Heart left ventricle (tissue), 16 donors: Measurements from ENCODE around the gene GPR149. TPM values are rescaled to one million over a fixed set of nuclear protein-coding genes. Genes with fewer than 3 reads are reported as not detected.

ENCODE experiments used
- ATAC-seq, 4 donors: fragments of 200-7000 bp; cut with Tn5 transposase; one replicate each; pipeline ENCODE4 v1.9.1; 2020 to 2022; ENCODE audit warnings: moderate library complexity in 4 of 4, mild to moderate bottlenecking in 3 of 4, moderate number of reproducible peaks in 1 of 4
- DNase-seq, 5 donors: peaks; one replicate each; pipeline ENCODE4 v3.0.0-alpha.2; 2020
- H3K27ac ChIP-seq, 12 donors: fragments of 200-600 bp; sonication (generic) in 4 of 12; one replicate each; pipeline versions ENCODE4 v1.5.0 to v1.8.0; 2016 to 2022; ENCODE audit warnings: mild to moderate bottlenecking in 2 of 12
- H3K27me3 ChIP-seq, 9 donors: fragments of 200-600 bp; sonication (generic) in 2 of 9; one replicate each; pipeline versions ENCODE4 v1.5.1 to v1.8.0; 2016 to 2022; ENCODE audit warnings: mild to moderate bottlenecking in 3 of 9
- H3K36me3 ChIP-seq, 9 donors: fragments of 200-600 bp; sonication (generic) in 2 of 9; one replicate each; pipeline versions ENCODE4 v1.5.0 to v1.8.0; 2018 to 2022; ENCODE audit warnings: mild to moderate bottlenecking in 2 of 9
- H3K4me1 ChIP-seq, 12 donors: fragments of 200-600 bp; sonication (generic) in 4 of 12; one replicate each; pipeline versions ENCODE4 v1.5.0 to v1.8.0; 2016 to 2022; ENCODE audit warnings: mild to moderate bottlenecking in 3 of 12
- H3K4me3 ChIP-seq, 12 donors: fragments of 200-600 bp; sonication (generic) in 4 of 12; one replicate each; pipeline versions ENCODE4 v1.5.0 to v1.8.0; 2017 to 2022; ENCODE audit warnings: mild to moderate bottlenecking in 9 of 12, moderate library complexity in 4 of 12
- H3K9me3 ChIP-seq, 12 donors: fragments of 200-600 bp; sonication (generic) in 4 of 12; one replicate each; pipeline versions ENCODE4 v1.5.0 to v1.8.0; 2016 to 2022; ENCODE audit warnings: mild to moderate bottlenecking in 1 of 12
- CTCF ChIP-seq, 12 donors: fragments of 200-600 bp; sonication (generic) in 4 of 12; IDR thresholded peaks; one replicate each; pipeline versions ENCODE4 v1.5.0 to v1.8.0; 2018 to 2022; ENCODE audit warnings: antibody characterized with exemption in 12 of 12, mild to moderate bottlenecking in 5 of 12
- POLR2A ChIP-seq, 2 donors: fragments of 450-650 bp; IDR thresholded peaks; one replicate each; pipeline ENCODE4 v1.6.1; 2017; ENCODE audit warnings: antibody characterized with exemption in 2 of 2, mild to moderate bottlenecking in 2 of 2, moderate library complexity in 2 of 2
- WGBS, 4 donors: extraction: QIAGEN DNeasy Blood & Tissue Kit in 2 of 4; methylation state at CpG; one replicate each; pipeline versions ENCODE4 v1.1.5 to v1.1.7; 2013 to 2018; 5-methylcytosine and 5-hydroxymethylcytosine counted together
- intact Hi-C, 10 donors: fragments of 100-400 bp; cut with DNase I; formaldehyde crosslinking; loops; one replicate each; pipeline versions ENCODE4 v1.11.1 to v1.14.2; 2022
- polyA plus RNA-seq, 2 donors: library from polyadenylated mRNA; stranded (reverse); fragments of 200-250 nt; gene quantifications; one replicate each; pipeline ENCODE4 v1.2.3, GENCODE V29; 2013
- total RNA-seq, 9 donors: library from RNA; depleted of rRNA in 2 of 9; stranded (reverse); fragments of >200 nt in 2 of 9; fragmentation: NEBNext Ultra II Directional in 3 of 9; extraction: Animal tissue kit (Norgen Biotek cat#: 25700) in 3 of 9; gene quantifications; one replicate each; pipeline versions ENCODE4 v1.1.0 to v1.2.4, GENCODE V29; 2016 to 2023
- donor health status: ischemic (EF 13 %, LVEDD 7.1; RV severe dilation, severe dysfunction).
- donor health status: healthy with polysubstance abuse.
- donor health status: DM: no; HTN: yes; CAD: no.
- donor health status: DM: no; HTN: no; CAD: no.
- donor health status: ischemic (EF 25% LVEDD 6.9; RV normal size, moderate dysfunction).
- donor health status: ischemic (EF 25% LVEDD 5.7; RV mildly dilated, moderate dysfunction).
- donor health status: healthy.
- donor health status: DM: yes; HTN: yes; CAD: no.
- donor health status: ischemic (EF 35%, LVEDD 5.7; RV mildly dilated, moderate dysfunction).
- donor health status: nonischemic (EF 11% LVEDD 7.7; RV severe dilation, severe dysfunction).
- donor health status: DM: yes; HTN: yes; CAD: no.
- donor health status: PGD.
- donor health status: ischemic (EF 29% LVEDD 5.4; RV normal size, mild dysfunction).
- donor health status: nonischemic (EF 23%, LVEDD 6.1; RV moderate dilation, normal function).

Gene GPR149
- total and polyA plus RNA-seq, 11 donors, result not detected

- DNase-seq, result no peak
- TF ChIP-seq CTCF (IDR thresholded peaks at IDR 0.05) (no peak), POLR2A (IDR thresholded peaks at IDR 0.05) (no peak)
- Histone ChIP-seq H3K36me3 (peaks cover 2 to 70% (median 62%) of the 10 kb centered on the region in 9 donors), H3K27me3 (no peaks in the 10 kb centered on the region), H3K27ac (no peak overlapping the region), H3K9me3 (no peaks in the 10 kb centered on the region), H3K4me3 (no peak overlapping the region), H3K4me1 (peaks cover 0 to 28% (median 8%) of the 10 kb centered on the region in 12 donors)
- WGBS, 4 donors, result 83 to 94% (median 88%) methylated on average over 1 of the region's 1 CpG
- intact Hi-C loops, result no loop called here
- no peak for ATAC-seq
These were observed 115.8 kb downstream of the GPR149 start for GRCh38 chr3:154314152-154314551.

- no peak for DNase-seq
- peaks cover 0 to 6% (median 0%) of the 10 kb centered on the region in 12 donors for H3K4me1 ChIP-seq
- intact Hi-C loops, result no loop called here
- TF ChIP-seq CTCF (IDR thresholded peaks at IDR 0.05), result no peak
- no peak for TF ChIP-seq POLR2A (IDR thresholded peaks at IDR 0.05)
- no peaks in the 10 kb centered on the region for H3K9me3 ChIP-seq
- no peaks in the 10 kb centered on the region for H3K27me3 ChIP-seq
- ATAC-seq, result no peak
- H3K4me3 ChIP-seq, result no peak overlapping the region
- H3K27ac ChIP-seq, result no peak overlapping the region
- H3K36me3 ChIP-seq, result peaks cover 2 to 96% (median 80%) of the 10 kb centered on the region in 9 donors
These were observed 119.2 kb downstream of the GPR149 start for GRCh38 chr3:154310840-154311239.

- no peak for TF ChIP-seq CTCF (IDR thresholded peaks at IDR 0.05)
- no peak for TF ChIP-seq POLR2A (IDR thresholded peaks at IDR 0.05)
- intact Hi-C loops, result no loop called here
- ATAC-seq (no peak), DNase-seq (no peak)
- Histone ChIP-seq H3K4me1 (peaks cover 0 to 6% (median 0%) of the 10 kb centered on the region in 12 donors), H3K4me3 (no peak overlapping the region), H3K27ac (no peak overlapping the region), H3K9me3 (no peaks in the 10 kb centered on the region), H3K27me3 (no peaks in the 10 kb centered on the region), H3K36me3 (peaks cover 0 to 96% (median 80%) of the 10 kb centered on the region in 9 donors)
These were observed 122.6 kb downstream of the GPR149 start for GRCh38 chr3:154307363-154307762.

- no peak overlapping the region for H3K4me3 ChIP-seq
- H3K27ac ChIP-seq, result no peak overlapping the region
- intact Hi-C loops, result no loop called here
- DNase-seq, result no peak
- WGBS, 4 donors, result 94 to 98% (median 95%) methylated on average over 3 of the region's 3 CpGs
- H3K27me3 ChIP-seq, result no peaks in the 10 kb centered on the region
- peaks cover 0 to 6% (median 0%) of the 10 kb centered on the region in 12 donors for H3K4me1 ChIP-seq
- TF ChIP-seq CTCF (IDR thresholded peaks at IDR 0.05) (no peak), POLR2A (IDR thresholded peaks at IDR 0.05) (no peak)
- no peak for ATAC-seq
- H3K36me3 ChIP-seq, result peaks cover 0 to 98% (median 85%) of the 10 kb centered on the region in 9 donors
- no peaks in the 10 kb centered on the region for H3K9me3 ChIP-seq
These were observed 125.1 kb downstream of the GPR149 start for GRCh38 chr3:154304936-154305335.
